GM23338 (cell line): ENCODE results near the gene PRAF2. TPM values are rescaled to one million over a fixed set of nuclear protein-coding genes. Genes with fewer than 3 reads are reported as not detected.

ENCODE experiments used
- ATAC-seq: fragments of 200-7000 bp; cut with Tn5 transposase; 3 replicates; pipeline ENCODE4 v1.9.1; 2020
- DNase-seq: peaks from one replicate; pipeline ENCODE4 v3.0.0-alpha.2; 2015; ENCODE audit warnings: low spot score
- H2AFZ ChIP-seq: fragments of 200-600 bp; sonication (generic); 2 replicates; pipeline ENCODE4 v1.8.0; 2016; ENCODE audit warnings: antibody characterized with exemption, mild to moderate bottlenecking, moderate library complexity
- H3F3A ChIP-seq: fragments of 200-600 bp; sonication (generic); replicated peaks from 2 replicates; pipeline ENCODE4 v1.8.0; 2017; ENCODE audit warnings: antibody characterized with exemption, mixed run types, low read depth
- H3K27ac ChIP-seq: fragments of 200-600 bp; sonication (generic); 2 replicates; pipeline ENCODE4 v1.6.1; 2016; ENCODE audit warnings: low read depth
- H3K27me3 ChIP-seq: fragments of 200-600 bp; sonication (generic); 2 replicates; pipeline ENCODE4 v1.8.0; 2016; ENCODE audit warnings: mild to moderate bottlenecking, mixed run types, moderate library complexity; ENCODE audit not compliant: insufficient read depth
- H3K36me3 ChIP-seq: fragments of 200-600 bp; sonication (generic); 2 replicates; pipeline ENCODE4 v1.8.0; 2016; ENCODE audit warnings: mild to moderate bottlenecking; ENCODE audit not compliant: insufficient read depth
- H3K4me1 ChIP-seq: fragments of 200-600 bp; sonication (generic); 2 replicates; pipeline ENCODE4 v1.8.0; 2016; ENCODE audit warnings: mild to moderate bottlenecking, moderate library complexity; ENCODE audit not compliant: insufficient read depth
- H3K4me2 ChIP-seq: fragments of 200-600 bp; sonication (generic); 2 replicates; pipeline ENCODE4 v1.7.1; 2017; ENCODE audit warnings: mixed run types
- H3K4me3 ChIP-seq: fragments of 200-600 bp; sonication (generic); 2 replicates; pipeline ENCODE4 v1.6.1; 2016; ENCODE audit warnings: mixed run types
- H3K79me2 ChIP-seq: fragments of 200-600 bp; sonication (generic); replicated peaks from 2 replicates; pipeline ENCODE4 v1.8.0; 2017; ENCODE audit warnings: mild to moderate bottlenecking; ENCODE audit not compliant: insufficient read depth
- H3K9me2 ChIP-seq: fragments of 200-600 bp; sonication (generic); 2 replicates; pipeline ENCODE4 v1.8.0; 2017; ENCODE audit not compliant: insufficient read depth
- H4K20me1 ChIP-seq: fragments of 200-600 bp; sonication (generic); replicated peaks from 2 replicates; pipeline ENCODE4 v1.8.0; 2017; ENCODE audit warnings: mild to moderate bottlenecking; ENCODE audit not compliant: insufficient read depth
- H3K27ac Mint-ChIP-seq: 2 replicates; pipeline ENCODE4 v1.8.0; 2020; ENCODE audit warnings: inconsistent platforms, mild to moderate bottlenecking, moderate library complexity, mixed read lengths
- H3K27me3 Mint-ChIP-seq: 3 replicates; pipeline ENCODE4 v1.8.0; 2022; ENCODE audit warnings: low read depth, mild to moderate bottlenecking, moderate library complexity, mixed read lengths, inconsistent platforms; ENCODE audit not compliant: insufficient read depth, poor library complexity
- H3K36me3 Mint-ChIP-seq: 3 replicates; pipeline ENCODE4 v1.8.0; 2021; ENCODE audit warnings: low read depth, mild to moderate bottlenecking, inconsistent platforms, moderate library complexity, mixed read lengths
- H3K4me1 Mint-ChIP-seq: 3 replicates; pipeline ENCODE4 v1.8.0; 2020; ENCODE audit warnings: mild to moderate bottlenecking, inconsistent platforms, mixed read lengths
- H3K4me3 Mint-ChIP-seq: 3 replicates; pipeline ENCODE4 v1.8.0; 2021; ENCODE audit warnings: moderate library complexity, mild to moderate bottlenecking, inconsistent platforms, mixed read lengths
- H3K9me3 Mint-ChIP-seq: 3 replicates; pipeline ENCODE4 v1.8.0; 2020; ENCODE audit warnings: moderate library complexity, mild to moderate bottlenecking, inconsistent platforms, mixed read lengths
- NANOG ChIP-seq: IDR thresholded peaks from 2 replicates; pipeline ENCODE4 v1.6.1; 2016; ENCODE audit warnings: antibody characterized with exemption, borderline replicate concordance
- REST ChIP-seq: IDR thresholded peaks from one replicate; pipeline ENCODE4 v1.6.1; 2018; ENCODE audit warnings: antibody characterized with exemption; ENCODE audit not compliant: unreplicated experiment
- STAT1 ChIP-seq: IDR thresholded peaks from one replicate; pipeline ENCODE4 v1.6.1; 2016; ENCODE audit warnings: antibody characterized with exemption; ENCODE audit not compliant: unreplicated experiment
- ZNF114 ChIP-seq: fragments of 250-450 bp; sonication (Bioruptor Pico); IDR thresholded peaks from 2 replicates; pipeline ENCODE4 v1.5.0; 2020; ENCODE audit warnings: mild to moderate bottlenecking, moderate library complexity
- ZNF331 ChIP-seq: fragments of 250-450 bp; sonication (Bioruptor Pico); IDR thresholded peaks from 2 replicates; pipeline ENCODE4 v1.5.0; 2020; ENCODE audit warnings: low read depth, mild to moderate bottlenecking, moderate library complexity
- ZNF462 ChIP-seq: fragments of 250-450 bp; sonication (Bioruptor Pico); IDR thresholded peaks from 2 replicates; pipeline ENCODE4 v1.5.0; 2020; ENCODE audit warnings: mild to moderate bottlenecking, moderate library complexity
- polyA plus RNA-seq: library from polyadenylated mRNA; unstranded; fragments of >200 nt; fragmentation: Nextera tagmentation; extraction: Ambion mirVana; gene quantifications from 2 replicates; pipeline ENCODE4 v1.2.1, GENCODE V29; 2016
- total RNA-seq: library from RNA; depleted of rRNA; stranded (reverse); fragments of >200 nt; shearing (Covaris generic); gene quantifications from 2 replicates; pipeline ENCODE4 v1.2.3, GENCODE V29; 2014

PRAF2 gene
- total and polyA plus RNA-seq, 2 experiments from 2014 or later: 6.3 to 22.1 TPM

GRCh38 chrX:49106296-49106695 lies 32.5 kb upstream of the PRAF2 start (continued):
- TF ChIP-seq ZNF462 (CRISPR knock-in tag): no peak
- TF ChIP-seq REST: no peak
- TF ChIP-seq ZNF114 (CRISPR knock-in tag): no peak
- no peak for TF ChIP-seq STAT1
- TF ChIP-seq NANOG: no peak

- ATAC-seq (no peak), DNase-seq (no peak)
- H4K20me1 ChIP-seq: no peaks in the 10 kb centered on the region
- no peaks in the 10 kb centered on the region for H3K9me2 ChIP-seq
- no peak overlapping the region for H2AFZ ChIP-seq
- H3K79me2 ChIP-seq: no peaks in the 10 kb centered on the region
- H3K27ac ChIP-seq: no peak overlapping the region
- H3K4me1 ChIP-seq: no peaks in the 10 kb centered on the region
- Mint-ChIP-seq H3K27ac (no peak overlapping the region), H3K36me3 (no peaks in the 10 kb centered on the region), H3K4me1 (0 out of 3 replicates have a peak, but pooled peaks cover 2% of the 10 kb centered on the region), H3K9me3 (no peaks in the 10 kb centered on the region; the same call in 2 of the 3 replicates), H3K27me3 (peaks cover 10% of the 10 kb centered on the region), H3K4me3 (no peak overlapping the region)
- no peak overlapping the region for H3K4me2 ChIP-seq
- no peaks in the 10 kb centered on the region for H3K36me3 ChIP-seq
- H3K4me3 ChIP-seq: no peak overlapping the region
- TF ChIP-seq ZNF331 (CRISPR knock-in tag): no peak
- no peaks in the 10 kb centered on the region for H3K27me3 ChIP-seq
- H3F3A ChIP-seq: no peaks in the 10 kb centered on the region
Measured at GRCh38 chrX:49103637-49104036, 29.8 kb upstream of the PRAF2 start.
